HG02840 (cell line): Measurements from ENCODE around the gene HPSE2.

Experiments used
- ATAC-seq: cut with Tn5 transposase; IDR thresholded peaks from one replicate; pipeline ENCODE4 v1.9.1; 2021; ENCODE audit warnings: mild to moderate bottlenecking, moderate library complexity, moderate number of reproducible peaks; ENCODE audit not compliant: unreplicated experiment, low FRiP score

The HPSE2 gene

GRCh38 chr10:98720551-98720950, 515.1 kb downstream of the HPSE2 start:
- ATAC-seq, result no peak

GRCh38 chr10:98713586-98713985, 522.1 kb downstream of the HPSE2 start:
- ATAC-seq, result no peak

- no peak for ATAC-seq
These were observed 539.1 kb downstream of the HPSE2 start for GRCh38 chr10:98696516-98696915.

DNA sequence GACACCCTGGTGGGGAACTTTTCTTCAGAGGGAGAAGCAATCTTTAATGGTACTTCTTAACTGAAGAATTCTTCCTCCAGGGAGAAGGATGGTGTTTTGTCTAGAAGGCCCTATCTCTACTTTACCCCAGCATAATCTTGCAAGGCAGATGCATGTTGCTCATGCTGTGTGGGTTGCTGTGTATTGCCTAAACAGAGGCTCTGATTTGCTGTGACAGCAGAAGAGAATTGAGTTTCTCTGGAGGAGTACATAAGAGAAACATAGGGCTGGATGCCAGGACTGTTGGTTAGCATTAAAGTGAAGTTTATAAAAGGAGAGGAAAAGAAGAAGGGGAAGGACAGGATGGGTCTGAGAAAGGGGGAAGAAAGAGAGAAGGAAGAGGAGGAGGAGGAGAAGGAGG, 540.8 kb downstream of the HPSE2 start:
- ATAC-seq, result no peak

DNA sequence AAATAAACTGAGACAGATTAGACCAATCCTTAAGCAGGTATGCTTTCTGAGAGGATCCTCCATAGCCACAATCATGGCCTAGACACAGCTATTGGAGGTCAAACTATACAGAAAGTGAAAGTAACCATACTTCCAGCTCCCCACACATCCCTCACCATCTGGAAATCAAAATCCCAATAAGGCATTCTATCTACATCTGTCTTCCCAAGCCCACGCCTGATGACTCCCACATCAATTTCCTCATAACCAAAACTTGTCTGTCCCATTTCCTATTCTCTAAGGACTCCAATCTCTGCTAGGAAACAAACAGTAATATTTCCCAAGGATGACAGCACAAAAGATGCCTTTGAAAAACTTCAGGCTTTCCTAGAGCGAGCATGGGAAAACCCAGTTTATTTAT, 541.6 kb downstream of the HPSE2 start:
- no peak for ATAC-seq

DNA sequence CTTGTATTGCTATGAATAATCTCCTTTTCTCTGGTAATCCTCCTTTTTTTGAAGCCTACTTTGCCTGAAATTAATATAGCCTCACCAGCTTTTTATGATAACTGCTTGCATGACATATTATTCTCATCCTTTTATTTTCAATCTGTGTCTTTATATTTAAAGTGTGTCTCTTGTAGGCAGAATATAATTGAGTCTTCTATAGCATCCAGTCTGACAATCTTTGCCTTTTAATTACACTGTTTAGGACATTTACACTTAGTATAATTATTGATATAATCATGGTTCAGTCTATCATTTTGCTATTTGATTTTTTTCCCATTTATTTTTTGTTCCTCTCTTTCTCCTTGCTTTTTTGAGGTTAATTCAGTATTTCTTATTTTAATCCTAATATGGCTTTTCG, 548.0 kb downstream of the HPSE2 start:
- no peak for ATAC-seq

DNA sequence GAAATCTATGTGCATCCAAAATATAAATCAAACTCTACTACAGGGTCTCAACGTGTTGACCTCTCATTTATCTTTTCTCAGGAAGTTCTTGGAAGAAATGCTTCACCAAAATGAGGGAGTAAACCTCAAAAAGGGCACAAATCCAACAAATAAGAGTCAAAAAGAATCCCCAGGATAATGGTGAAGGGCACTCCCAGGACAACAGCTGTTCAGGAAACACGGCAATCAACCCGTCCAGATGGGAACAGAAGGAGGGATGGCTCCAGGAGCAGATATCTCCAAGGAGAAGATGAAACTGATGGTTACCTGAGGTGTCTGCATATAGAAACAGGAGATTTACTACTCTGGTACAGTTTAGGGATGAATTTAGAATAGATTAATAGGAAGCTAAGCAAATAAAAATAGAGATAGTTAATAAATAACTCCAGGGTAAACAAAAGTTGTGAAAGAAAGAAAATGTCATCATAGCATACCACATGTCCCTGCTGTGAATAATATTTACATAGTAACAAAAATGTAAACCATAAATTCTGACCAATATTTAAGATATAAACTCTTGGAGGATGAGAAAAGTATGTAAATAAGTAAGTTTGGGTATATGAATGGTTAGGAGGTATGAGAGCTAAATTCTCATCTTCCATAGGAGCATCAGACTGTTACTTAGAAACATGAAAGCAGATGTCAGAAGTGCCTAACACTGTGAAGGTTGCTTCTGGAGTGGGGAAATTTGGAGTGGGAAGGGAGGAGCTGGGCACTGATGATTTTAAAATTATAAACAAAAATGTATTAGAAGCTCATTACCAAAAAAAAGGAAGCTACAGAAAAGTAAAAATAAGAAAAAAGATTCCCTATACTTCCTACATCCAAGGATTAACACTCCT, 551.4 kb downstream of the HPSE2 start:
- no peak for ATAC-seq

DNA sequence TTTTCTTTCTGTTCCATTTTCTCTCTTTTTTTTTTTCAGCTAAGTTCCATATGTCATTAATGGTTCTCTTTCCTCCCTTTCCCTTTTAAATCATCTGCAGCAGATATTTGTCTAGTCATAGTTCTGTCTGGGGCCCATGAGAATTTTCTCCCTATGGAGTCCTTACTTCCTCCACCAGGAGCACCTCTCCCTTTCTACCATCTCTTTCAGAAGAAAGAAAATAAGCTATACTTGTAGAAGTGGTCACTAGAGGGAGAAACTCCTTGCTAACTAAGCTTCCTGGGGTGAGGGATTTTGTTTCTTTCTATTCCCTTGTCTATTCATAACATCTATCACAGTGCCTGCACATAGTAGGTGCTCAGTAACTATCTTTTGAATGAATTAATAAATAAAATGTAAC, 558.8 kb downstream of the HPSE2 start:
- ATAC-seq, result no peak

GRCh38 chr10:98675902-98676301, 559.8 kb downstream of the HPSE2 start:
- ATAC-seq, result no peak

DNA sequence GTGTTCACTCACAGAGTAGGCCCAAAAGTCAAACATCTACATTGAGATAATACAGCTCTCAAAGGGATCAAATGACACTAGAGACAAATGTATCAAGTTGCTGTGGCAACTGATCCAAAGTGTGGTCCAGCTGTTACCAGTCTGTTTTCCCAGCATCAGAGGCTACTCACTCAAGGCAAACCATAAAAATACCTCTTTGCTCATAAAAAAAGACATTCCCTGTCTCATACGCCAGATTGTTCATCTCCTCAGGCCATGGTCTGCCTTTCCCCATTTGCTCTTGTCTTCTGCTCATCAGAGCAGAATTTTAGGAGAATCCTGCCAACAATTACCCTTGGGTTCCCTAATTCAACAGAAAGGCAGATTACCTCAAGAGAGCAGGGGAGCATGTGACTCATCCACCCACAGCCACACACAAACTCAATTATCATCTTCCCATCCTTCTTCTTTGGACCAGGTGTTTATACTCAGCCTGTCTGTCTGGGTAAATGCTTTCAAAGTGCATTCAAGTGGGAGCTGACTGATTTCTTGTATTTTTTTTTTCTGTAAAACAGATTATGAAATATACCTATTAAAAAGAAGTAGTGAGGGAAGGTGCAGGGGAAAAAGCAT, 562.4 kb downstream of the HPSE2 start:
- ATAC-seq, result no peak

DNA sequence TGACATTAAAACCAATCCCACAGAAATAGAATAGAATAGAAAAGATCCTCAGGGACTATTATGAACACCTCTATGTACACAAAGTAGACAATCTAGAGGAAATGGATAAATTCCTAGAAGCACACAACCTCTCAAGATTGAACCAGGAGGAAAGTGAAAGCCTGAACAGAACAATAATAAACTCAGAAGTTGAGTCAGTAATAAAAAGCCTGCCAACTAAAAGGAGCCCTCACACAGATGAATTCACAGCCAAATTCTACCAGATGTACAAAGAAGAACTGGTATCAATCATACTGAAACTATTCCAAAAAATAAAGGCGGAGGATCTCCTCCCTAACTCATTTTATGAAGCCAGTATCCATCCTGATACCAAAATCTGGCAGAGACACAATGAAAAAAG, 568.6 kb downstream of the HPSE2 start:
- no peak for ATAC-seq

DNA sequence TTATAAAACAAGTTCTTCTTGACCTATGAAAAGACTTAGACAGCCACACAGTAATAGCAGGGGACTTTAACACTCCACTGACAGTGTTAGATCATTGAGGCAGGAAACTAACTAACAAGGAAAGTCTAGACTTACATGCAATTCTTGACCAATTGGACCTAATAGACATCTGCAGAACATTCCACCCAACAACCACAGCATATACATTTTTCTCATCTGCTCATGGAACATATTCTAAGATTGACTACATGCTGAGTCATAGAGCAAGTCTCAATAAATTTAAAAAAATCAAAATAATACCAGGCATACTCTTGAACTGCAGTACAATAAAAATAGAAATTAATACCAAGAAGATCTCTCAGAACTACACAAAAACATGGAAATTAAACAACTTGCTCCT, 569.4 kb downstream of the HPSE2 start:
- ATAC-seq, result no peak

DNA sequence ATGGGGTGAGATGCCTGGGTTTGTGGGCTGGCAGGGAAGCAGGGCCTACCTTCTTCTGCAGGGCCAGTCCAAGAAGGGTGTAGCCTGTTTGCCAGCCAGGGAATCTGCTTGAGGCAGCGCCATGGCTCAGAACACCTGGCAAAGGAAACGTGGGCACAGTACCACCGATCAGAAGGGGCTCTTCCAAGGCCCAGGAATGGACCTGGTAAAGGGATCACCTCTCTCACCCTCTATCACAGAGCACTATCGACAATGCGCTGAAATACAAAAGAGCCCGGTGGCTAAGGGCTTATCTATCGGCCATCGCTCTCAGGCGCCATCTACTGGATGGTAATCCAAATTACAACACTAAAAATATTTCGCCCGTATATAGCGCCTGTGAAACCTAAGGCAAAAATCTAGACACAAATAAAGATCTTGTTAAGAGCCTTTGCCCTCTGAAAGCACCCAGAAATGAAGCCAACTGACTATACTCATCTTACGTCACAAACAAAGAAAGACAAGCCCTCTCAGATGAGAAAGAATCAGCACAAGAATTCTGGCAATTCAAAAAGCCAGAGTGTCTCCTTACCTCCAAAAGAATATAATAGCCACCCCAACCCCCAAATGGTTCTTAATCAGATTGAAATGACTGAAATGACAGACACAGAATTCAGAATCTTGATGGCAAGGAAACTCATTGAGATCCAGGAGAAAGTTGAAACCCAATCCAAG, 571.2 kb downstream of the HPSE2 start:
- ATAC-seq, result peak; percentile 62

DNA sequence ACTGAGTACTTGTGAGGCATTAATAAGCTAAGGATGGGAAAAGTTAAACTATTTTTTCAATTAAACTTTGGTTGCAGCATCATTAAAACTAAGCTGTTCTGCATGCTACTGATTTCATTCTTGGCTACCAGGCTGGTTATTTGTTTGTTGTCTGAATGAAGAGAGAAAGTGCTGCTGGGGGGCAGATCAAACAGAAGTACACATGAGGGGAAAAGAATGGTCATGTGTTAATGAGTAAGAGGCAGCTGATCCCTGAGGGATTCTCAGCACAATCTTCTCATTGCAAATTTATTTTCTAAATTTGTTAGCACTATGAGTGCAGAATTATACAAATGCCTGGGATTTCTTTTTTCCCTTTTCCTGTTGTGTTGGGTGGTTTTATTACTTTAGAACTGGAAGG, 575.7 kb downstream of the HPSE2 start:
- no peak for ATAC-seq

GRCh38 chr10:98655492-98655891, 580.2 kb downstream of the HPSE2 start:
- no peak for ATAC-seq

GRCh38 chr10:98649170-98649569, 586.5 kb downstream of the HPSE2 start:
- ATAC-seq, result no peak

DNA sequence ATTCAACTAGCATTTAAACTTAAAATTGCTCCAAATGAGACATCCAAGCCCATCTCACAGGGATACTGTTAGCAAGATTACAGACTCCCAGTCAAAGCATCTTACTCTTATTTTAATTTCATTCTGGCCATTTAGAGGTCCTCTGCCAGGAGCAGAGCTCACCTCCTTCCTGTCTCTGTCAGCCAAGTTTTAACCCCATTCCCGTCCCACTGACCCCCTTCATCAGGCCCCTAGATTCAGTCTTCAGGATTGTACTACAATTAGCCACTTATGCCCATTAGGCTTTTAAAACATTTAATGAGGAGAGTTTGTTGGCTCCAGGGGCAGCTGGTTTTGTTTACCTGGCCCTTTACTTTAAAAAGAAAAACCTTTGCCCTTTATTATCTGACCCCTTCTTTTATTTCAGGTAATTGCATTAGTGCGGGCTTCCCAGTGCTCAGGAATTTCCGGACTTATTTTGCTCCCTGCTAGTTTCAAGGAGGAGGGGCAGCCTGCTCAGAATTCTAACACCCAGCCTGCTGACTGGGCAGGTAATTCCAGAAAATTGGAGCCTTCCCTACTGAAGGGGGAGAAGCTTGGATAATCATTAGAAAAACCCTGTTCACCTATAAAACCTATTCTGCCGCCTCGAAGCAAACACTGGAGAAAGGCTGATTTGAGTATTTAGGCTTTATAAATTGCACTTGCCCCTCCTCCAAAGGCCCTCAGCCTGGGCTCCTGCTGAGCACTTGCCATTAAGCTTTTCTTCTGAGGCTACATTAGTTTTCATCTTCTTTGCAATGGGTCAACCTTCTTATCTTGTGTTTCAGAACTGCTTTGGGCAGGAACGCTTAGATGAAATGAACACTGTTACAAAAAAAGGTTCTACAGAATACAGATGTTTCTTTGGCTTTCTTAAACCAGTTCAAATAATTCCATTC, 588.4 kb downstream of the HPSE2 start:
- ATAC-seq, result no peak

- ATAC-seq, result no peak
These were observed 591.2 kb downstream of the HPSE2 start for GRCh38 chr10:98644466-98644865.

- no peak for ATAC-seq
These were observed 593.4 kb downstream of the HPSE2 start for GRCh38 chr10:98642281-98642680.

GRCh38 chr10:98638920-98639319, 596.7 kb downstream of the HPSE2 start:
- ATAC-seq, result no peak
